GM19099 (cell line): ENCODE measurements around the gene CT47C1.

ENCODE experiments used
- POLR2A ChIP-seq: IDR thresholded peaks from 3 replicates; pipeline ENCODE4 v1.6.1; 2011; ENCODE audit warnings: low read depth; ENCODE audit not compliant: insufficient read length; ENCODE audit errors: extremely low read depth

Gene CT47C1

DNA sequence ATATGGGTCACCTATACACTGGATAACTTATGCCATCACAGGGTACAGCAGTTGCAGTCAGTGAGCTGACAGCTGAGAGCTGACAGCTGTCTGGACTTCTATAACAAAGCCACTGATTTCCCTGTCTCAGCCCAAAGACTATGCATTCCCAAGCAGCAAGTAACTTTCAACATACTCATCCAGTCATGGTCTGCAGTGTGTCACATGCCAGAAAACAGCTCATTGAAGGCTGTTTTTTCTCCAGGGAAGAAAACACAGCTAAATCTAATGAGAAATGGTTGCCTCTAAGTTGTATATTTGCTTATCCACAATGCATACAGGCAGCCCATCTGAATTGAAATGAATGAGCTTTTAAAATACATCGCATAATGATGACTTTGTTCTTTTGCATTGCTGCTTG lies 48.5 kb downstream of the CT47C1 start:
- TF ChIP-seq POLR2A, result no peak
